ENCODE data around the gene CD99L2. TPM values are rescaled to one million over a fixed set of nuclear protein-coding genes. Genes with fewer than 3 reads are reported as not detected.

Gene CD99L2
- total and polyA plus RNA-seq, 2 of the 8 experiments (the other 6 are each of a cell fraction or from before 2014, with no cell fraction given): 8.0 to 8.5 TPM

DNA sequence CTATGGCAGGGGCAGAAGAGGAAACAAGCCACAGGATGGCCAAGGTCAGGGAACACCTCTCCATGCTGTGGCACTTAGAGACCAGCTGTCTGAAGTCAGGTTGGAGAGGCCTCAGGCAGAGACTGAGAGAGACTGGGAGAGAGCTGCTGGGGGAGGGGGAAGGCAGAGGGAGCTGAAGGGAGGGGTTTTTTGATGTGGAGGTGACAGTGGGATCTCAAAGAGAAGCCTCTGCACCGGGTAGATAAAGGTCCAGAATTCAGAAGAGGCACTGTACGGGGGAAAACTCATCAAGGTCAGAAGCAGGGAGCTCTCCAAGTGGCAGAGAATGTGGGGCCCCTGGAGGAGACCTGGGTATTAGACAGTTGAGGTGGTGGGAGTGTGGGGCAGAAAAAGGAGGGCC lies 43.1 kb upstream of the CD99L2 start:
- CTCF ChIA-PET (ENCODE audit: partially characterized antibody): interaction anchor here (1.0 to 1.6 kb wide), 2 partner anchors 54 to 164 kb away, joined by 3 read pairs; no protein-coding TSS in a partner anchor
- POLR2A ChIA-PET (ENCODE audit: partially characterized antibody): interaction anchor here (1.3 kb wide), 1 partner anchor 44 kb away, joined by 3 read pairs; no protein-coding TSS in a partner anchor
- no peaks in the 10 kb centered on the region for H3K9me3 ChIP-seq (ENCODE audit: insufficient read depth in 2 of 2, low read depth in 1 of 2, low read length in 1 of 2)
- no peak overlapping the region for H2BK120ac ChIP-seq (replicated peaks; ENCODE audit: low read depth, low read length)
- H3K79me1 ChIP-seq (ENCODE audit: low read depth, low read length): no peaks in the 10 kb centered on the region
- DNase-seq (ENCODE audit: low read depth in 1 of 2, low spot score in 2 of 2): no peak
- H3K18ac ChIP-seq (ENCODE audit: extremely low read depth, low read length): no peak overlapping the region
- no peak overlapping the region for H4K5ac ChIP-seq (ENCODE audit: insufficient read length, low read depth, low read length)
- no peak overlapping the region for H2BK20ac ChIP-seq (ENCODE audit: low read length)
- no peak overlapping the region for H4K91ac ChIP-seq (replicated peaks; ENCODE audit: insufficient read length, low read length)
- H3K14ac ChIP-seq (ENCODE audit: insufficient read length): no peak overlapping the region
- H3K56ac ChIP-seq (replicated peaks; ENCODE audit: insufficient read length, low read depth, low read length): no peak overlapping the region
- H3K27ac ChIP-seq (ENCODE audit: low read depth, low read length): no peak overlapping the region
- H2BK5ac ChIP-seq (ENCODE audit: low read depth, low read length): no peak overlapping the region
- FAIRE-seq: no peak
- no peaks in the 10 kb centered on the region for H3K36me3 ChIP-seq (ENCODE audit: control insufficient read depth in 2 of 4, insufficient read depth in 4 of 4, low read length in 3 of 4)
- H3K4ac ChIP-seq (replicated peaks; ENCODE audit: insufficient read length, low read depth, low read length): no peak overlapping the region
- H3K23ac ChIP-seq (ENCODE audit: insufficient read length): no peak overlapping the region
- H2AK5ac ChIP-seq (ENCODE audit: low read depth, low read length): no peak overlapping the region
- H3K27me3 ChIP-seq (replicated peaks in 1 of 4; ENCODE audit: control insufficient read depth in 3 of 4, extremely low read depth in 1 of 4, insufficient read depth in 3 of 4, low read length in 3 of 4): no peaks in the 10 kb centered on the region
- WGBS, 2 experiments (ENCODE audit: extremely low coverage in 1 of 2, insufficient coverage in 1 of 2, insufficient read length in 1 of 2, insufficient replicate concordance in 2 of 2, low coverage in 1 of 2, low lambda C conversion rate in 2 of 2, missing lambda C conversion rate in 1 of 2): no CpG with 5 or more reads among the region's 2 CpGs
- H3K79me2 ChIP-seq (ENCODE audit: control insufficient read depth in 1 of 2, insufficient read depth in 2 of 2, low read length in 2 of 2): no peaks in the 10 kb centered on the region
- no peaks in the 10 kb centered on the region for H4K20me1 ChIP-seq (replicated peaks in 1 of 2; ENCODE audit: control insufficient read depth in 1 of 2, insufficient read depth in 2 of 2, low read length in 2 of 2)
- TF ChIP-seq JUN (IDR thresholded peaks at IDR 0.05; ENCODE audit: low read depth, low read length): no peak
- TF ChIP-seq KDM5A (IDR thresholded peaks at IDR 0.05; ENCODE audit: low read length): no peak
- no peak for TF ChIP-seq SP2 (IDR thresholded peaks at IDR 0.05; ENCODE audit: low read length)
- no peak for TF ChIP-seq CHD1 (IDR thresholded peaks at IDR 0.05; ENCODE audit: low read depth, low read length)
- no peak for TF ChIP-seq POLR2A (IDR thresholded peaks at IDR 0.05; ENCODE audit: control extremely low read depth in 1 of 2, low read depth in 2 of 2, low read length in 2 of 2)
- no peak for TF ChIP-seq CHD2 (IDR thresholded peaks at IDR 0.05; ENCODE audit: low read length)
- H2BK12ac ChIP-seq (ENCODE audit: low read depth, low read length): no peak overlapping the region
- no peaks in the 10 kb centered on the region for H3K23me2 ChIP-seq (ENCODE audit: low read depth, low read length)
- no peak overlapping the region for H3K4me3 ChIP-seq (ENCODE audit: extremely low read depth in 1 of 4, insufficient read depth in 2 of 4, low read depth in 3 of 4, low read length in 4 of 4)
- no peak overlapping the region for H3K9ac ChIP-seq (replicated peaks in 1 of 4; ENCODE audit: extremely low read depth in 1 of 4, low read depth in 3 of 4, low read length in 3 of 4)
- H2AFZ ChIP-seq (ENCODE audit: low read length): no peak overlapping the region
- H4K8ac ChIP-seq (ENCODE audit: extremely low read depth, insufficient read depth, low read length): no peak overlapping the region
- no peak overlapping the region for H2BK15ac ChIP-seq (ENCODE audit: low read length)
- H3K4me1 ChIP-seq (replicated peaks in 1 of 4; ENCODE audit: control insufficient read depth in 3 of 4, insufficient read depth in 4 of 4, low read length in 3 of 4): peaks cover 0 to 5% (median 0%) of the 10 kb centered on the region in 4 experiments; a peak in 2 of 7 replicates
- no peak overlapping the region for H3K4me2 ChIP-seq (ENCODE audit: insufficient read depth in 1 of 2, low read depth in 2 of 2, low read length in 2 of 2)
